Activated CD4-positive, CD25-positive, alpha-beta regulatory T cell treated with anti-CD3 and anti-CD28 coated beads, Interleukin-2, amount 50 U/mL, for 24 hours (primary cell): ENCODE results near the gene PLOD2.
"Not testable (repeated sequence)": the region's sequence is repeated elsewhere in the genome, so short reads cannot be mapped to it uniquely, and the experiment has no call there.

ENCODE experiments used
- ATAC-seq, 2 donors: fragments of 150-1000 bp; cut with Tn5 transposase; one replicate each; pipeline ENCODE4 v1.10.0; 2021; ENCODE audit warnings: mild to moderate bottlenecking in 1 of 2, moderate library complexity in 1 of 2

Gene PLOD2

DNA sequence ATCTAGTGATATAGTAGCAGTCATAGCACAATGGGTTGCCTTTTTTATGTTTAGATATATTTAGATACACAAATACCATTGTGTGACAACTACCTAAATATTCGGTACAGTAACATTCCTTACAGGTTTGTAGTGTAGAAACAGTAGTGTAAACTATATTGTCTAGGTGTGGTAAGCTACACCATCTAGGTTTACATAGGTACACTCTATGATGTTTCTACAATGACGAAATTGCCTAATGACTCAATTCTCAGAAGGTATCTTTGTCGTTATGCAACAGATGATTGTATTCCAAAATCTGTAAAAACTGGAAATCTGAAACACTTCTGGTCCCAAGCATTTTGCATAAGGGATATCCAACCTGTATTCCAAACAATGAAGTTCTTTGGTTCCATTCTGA, 24.3 kb downstream of the PLOD2 start:
- ATAC-seq, result no peak

DNA sequence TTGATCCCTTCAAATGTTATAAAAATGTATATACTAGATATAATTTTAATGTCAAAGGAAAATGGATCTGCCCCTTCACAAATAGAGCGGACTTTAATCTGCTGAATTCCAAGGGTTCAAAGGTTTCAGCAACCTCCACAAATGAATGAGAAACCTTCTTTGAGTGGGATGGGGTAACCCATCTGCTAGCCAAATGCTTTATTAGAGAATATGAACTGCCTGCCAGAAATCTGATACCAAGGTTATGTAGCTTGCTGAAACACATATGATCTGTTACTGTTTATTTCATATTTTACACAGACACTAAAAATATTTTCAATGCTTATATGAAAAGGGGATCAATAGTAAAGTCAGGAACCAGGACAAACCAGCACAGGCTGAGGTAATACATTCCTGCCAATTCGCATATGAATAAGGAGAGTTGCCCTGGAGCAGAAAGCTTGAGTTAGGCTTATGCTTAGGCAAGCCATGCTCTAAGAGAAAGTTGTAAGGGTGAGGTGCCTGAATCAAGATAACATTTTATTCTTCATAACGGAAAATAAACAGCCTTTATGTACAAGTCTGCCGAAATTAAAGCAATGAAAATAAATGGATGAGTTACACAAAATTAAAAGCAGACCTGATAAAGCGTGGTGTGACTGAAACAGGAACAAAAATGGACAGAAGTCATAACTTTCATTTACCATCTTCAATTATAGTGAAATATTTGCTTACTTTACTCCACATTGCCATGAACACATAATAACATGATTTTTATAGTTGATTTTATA, 26.5 kb downstream of the PLOD2 start:
- ATAC-seq, result no peak

DNA sequence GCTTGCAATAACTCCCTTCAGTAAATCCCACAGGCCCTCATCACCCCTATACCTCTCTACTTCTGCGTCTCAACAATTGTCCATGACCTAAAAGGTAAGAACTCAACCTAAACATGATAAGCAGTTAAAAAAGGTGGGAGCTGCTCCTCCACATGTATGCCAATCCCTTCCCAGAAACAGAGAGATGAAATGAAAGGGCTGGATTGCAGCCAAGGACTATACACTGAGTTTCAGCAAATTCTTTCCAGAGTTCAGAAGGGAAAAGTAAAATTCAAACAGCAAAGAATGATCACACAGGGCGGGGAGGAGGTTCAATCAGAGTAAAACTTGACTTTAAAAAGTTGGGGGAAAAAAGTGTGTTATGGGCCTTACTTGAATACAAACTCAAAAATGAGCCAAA, 27.5 kb downstream of the PLOD2 start:
- ATAC-seq, result no peak

DNA sequence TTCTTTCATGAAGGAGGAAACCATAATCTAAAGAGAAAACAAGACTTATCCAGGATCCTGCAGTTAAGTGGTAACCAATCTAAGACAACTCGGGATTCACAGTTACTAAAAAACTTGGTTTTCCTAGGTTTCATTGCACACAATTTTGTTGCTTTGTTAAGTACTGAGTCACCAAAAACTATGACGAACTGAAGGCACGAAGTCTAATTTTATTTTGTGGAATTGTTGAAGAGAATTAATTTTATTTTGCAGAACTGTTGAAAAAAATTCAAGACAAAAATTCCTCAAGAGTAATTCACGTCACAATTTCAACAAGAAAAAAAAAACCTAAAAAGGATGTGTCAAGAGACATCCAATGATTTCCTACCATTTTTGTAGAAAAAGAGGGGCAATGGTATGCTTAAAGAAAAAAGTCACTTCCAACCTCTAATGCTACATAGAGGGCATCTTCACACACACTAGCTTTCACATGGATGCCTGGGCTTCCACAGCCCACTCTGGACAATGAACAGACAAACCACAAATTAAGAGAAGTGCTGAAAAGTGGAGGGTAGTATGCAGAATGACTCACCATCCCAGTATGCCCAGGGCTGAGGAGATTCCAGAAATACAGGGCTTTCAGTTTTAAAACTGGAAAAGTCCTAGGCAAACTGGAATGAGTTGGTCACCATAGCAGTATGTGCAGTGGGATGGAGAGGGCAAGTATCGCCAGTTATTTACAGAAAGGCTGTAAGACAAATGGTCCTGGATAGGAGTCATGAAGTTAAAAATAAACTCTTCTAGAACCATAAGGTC, 29.2 kb downstream of the PLOD2 start:
- ATAC-seq, result no peak

DNA sequence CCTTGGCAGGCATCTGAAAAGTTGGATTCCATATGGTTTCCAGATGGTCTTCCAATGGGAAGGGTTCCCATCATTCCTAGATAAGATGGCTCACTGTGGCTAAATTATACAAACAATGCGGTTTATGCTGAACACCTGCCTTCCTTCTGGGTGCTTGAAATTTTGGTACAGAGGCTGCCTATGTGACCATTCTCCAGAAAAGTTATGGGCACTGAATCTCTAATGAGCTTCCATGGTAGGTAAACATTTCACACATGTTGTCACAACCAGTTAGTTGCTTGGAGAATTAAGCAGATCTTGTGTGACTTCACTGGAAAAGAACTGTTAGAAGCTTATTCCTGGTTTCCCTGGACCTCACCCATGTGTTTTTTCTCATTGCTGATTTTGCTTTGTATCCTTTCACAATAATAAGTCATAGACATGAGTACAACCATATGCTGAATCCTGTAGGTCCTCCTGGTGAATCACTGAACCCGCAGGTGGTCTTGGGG, 30.1 kb downstream of the PLOD2 start:
- ATAC-seq, result no peak

DNA sequence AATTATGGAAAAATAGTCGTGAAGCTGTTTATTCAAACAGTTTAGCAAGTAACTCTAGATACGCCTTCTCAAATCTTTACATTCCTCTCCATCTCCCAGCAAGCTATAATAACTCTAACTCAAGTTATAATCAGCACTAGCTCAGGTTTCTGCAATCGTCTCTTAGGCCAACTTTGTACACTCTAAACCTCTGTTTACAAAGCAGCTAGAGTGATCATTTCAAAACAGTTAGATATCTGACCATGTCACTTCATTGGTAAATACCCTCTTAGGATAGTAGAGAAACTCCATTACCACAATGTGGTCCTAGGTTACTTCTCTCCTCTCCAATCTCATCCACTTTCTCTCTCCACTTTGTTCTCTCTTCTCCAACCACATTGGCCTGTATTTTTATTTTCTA, 31.2 kb downstream of the PLOD2 start:
- no peak for ATAC-seq

DNA sequence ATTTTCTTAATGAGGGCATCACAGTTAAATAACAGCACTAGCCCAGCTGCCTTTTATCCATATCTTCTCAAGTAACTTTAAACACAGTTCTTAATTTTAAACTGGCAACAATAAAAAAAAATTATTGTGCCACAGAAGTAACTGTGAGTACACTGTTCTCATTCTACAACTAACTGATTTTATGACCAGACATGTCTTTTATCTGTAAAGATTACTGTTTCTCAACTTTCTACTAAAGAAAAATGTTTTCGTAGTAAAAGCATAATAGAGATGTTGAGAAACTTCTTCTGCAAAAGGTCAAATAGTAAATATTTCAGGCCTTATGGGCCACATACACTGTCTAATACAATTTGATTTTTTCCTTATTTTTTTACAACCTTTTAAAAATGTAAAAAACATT, 32.0 kb downstream of the PLOD2 start:
- ATAC-seq, result no peak

DNA sequence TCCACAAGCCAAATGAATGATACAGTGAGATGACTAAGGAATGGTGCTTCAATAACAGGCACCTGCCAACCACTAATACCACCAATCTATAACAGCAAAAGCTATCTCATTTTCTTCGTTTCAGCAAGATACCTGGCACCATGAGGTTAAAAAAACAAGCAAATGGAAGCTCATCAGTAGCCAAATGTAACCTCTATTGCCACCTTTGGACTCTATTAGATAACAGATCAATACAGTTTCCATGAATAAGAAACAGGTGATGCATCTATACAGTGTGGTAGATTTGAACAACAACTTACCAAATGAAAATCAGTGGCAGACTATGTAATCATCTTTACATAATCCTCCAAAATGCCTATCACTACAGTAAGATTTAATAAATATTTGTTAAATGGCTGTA, 32.8 kb downstream of the PLOD2 start:
- ATAC-seq, result no peak

DNA sequence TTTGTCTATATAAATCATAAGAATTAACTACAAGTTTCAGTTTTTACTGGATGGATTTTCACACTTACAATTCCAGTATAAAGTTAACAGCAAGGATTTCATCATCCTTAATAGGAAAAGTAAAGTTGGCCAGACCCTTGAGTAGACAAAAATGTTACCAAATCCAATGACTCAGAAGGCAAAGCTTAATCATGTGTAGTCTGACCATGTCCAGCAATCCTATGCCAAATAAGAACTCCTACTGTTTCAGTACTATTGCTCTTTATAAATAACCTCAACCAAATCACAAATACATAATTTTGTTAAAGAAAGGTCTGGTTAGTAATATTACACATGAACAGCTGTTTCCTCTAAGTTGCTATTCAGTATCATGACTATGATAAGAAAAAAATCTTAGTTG, 35.0 kb downstream of the PLOD2 start:
- no peak for ATAC-seq

DNA sequence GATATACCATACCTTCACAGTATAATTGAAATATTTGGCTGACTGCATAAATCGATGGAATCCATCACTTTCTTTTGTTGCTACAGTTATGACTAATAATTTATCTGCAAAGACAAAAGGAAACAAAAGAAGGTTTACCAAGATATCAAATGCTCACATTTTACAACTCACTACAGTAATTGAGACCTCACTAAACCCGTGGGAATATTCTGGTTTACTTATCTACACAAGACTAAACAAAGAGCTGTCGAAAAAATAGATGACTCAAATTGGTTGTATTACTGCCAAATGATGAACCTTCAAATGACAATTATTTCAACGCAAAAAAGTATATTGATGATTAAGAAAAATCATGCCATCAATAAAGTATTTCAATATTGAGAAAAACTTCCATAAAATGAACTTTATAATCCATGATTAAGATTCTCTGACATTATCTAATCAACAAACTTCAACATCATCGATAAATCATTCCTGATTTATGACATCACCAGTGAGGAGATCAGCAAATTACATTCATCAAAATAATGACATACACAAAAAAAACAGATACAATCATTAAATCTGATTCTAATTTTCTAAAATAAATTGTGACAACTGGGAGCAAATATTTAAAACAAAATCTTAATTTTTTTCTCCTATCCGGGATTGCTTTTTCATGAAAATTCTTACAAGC, 36.7 kb downstream of the PLOD2 start:
- no peak for ATAC-seq

DNA sequence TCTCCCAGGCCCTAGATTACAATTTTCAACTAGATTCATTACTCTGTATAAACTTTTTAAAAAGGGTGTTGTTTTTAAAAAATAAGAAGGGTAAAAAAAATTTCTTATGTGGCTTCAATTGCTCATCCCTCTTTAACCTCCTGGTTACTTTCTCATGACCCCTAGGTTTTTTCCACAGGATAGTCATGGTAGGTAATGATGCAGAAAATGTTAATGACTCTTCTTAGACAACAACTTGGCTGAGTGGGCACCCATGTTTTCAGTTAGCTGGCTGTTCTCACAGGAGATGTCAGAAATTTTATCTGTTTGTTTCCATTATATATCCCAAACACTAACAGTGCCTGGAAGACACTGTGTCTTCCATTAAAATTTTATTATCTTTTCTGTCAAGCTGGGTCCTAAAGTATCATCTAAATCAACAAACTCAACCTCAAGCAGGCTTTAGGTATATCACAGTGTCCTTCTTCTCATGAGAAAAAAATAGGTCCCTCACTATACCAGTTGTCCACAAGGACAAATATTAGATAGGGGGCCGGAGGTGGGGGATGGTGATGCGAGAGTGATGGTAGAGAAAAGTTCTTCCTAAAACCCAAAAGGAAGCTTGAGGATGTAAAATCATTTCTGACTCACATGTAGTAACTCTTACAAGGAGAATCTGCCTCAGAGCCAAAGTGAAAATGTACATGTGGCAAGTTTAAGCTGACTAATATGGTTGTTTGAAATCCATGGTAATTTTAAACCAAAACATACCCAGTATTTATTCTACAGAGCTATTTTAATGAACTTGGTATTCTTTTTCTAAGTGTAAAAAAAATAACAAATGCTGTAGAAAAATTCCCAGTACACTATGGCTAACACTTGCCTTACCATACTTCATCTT, 43.3 kb downstream of the PLOD2 start:
- no peak for ATAC-seq

DNA sequence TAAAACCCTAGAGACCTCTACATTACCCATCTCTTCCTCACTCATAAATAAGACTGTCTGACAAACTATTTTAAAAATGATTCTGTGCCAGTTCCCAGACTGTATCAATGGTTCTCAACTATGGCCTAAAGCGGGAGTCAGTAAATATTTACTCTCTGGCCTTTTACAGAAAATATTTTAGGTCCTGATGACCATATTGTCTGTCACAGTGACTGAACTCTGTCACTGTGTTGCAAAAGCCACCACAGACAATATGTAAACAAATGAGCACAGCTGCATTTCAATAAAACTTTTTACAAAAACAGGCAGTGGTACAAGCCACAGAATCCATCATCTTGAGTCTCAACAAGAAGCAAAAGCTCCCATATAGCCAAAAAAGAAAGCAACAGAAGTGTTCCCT, 45.4 kb downstream of the PLOD2 start:
- no peak for ATAC-seq

DNA sequence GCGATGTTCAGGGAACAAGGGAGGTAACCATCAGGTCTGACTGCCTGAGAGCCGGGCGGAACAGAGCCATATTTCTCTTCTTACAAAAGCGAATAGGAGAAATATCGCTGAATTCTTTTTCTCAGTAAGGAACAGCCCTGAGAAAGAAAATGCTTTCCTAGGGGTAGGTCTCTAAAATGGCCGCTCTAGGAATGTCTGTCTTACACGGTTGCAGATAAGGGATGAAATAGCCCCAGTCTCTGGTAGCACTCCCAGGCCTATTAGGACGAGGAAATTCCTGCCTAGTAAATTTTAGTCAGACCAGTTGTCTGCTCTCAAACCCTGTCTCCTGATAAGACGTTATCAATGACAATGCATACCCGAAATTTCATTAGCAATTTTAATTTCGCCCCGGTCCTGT, 47.2 kb downstream of the PLOD2 start:
- ATAC-seq, result not testable (repeated sequence)

DNA sequence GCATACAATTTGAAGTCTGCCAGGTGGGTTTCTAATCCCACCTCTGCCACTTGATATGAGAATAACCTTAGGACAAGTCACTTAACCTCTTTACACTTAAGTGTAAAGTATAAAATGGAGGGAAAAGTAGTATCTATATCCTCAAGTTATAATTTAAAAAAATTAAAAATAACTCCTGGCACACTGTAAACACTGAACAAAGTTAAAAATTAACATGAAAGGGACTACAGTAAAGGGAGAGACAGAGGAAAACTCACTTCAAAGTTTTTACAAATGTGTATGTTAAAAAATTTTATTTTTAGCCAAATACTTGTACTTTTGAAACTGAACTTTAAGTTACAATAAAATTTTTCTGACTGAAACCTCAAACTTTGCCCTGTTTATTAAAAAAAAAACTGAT, 49.6 kb downstream of the PLOD2 start:
- no peak for ATAC-seq

DNA sequence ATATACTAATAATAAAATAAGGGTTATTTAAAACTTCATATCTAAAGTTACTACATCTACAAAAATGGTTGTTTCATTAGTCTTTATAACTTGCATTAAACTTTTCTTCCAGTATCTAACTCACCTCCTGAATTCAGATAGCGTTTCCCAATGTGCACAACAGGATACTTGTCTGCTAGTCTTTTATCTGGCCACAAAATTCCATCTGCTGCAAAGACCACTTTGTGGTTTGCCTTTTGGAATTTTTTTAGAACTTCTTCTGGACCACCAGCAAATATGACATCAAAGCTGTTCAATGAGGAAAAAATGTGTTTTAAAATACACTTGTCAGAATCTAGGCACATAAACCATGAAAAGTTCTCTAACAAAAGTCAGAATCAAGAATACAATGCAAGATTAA, 50.8 kb downstream of the PLOD2 start:
- no peak for ATAC-seq

DNA sequence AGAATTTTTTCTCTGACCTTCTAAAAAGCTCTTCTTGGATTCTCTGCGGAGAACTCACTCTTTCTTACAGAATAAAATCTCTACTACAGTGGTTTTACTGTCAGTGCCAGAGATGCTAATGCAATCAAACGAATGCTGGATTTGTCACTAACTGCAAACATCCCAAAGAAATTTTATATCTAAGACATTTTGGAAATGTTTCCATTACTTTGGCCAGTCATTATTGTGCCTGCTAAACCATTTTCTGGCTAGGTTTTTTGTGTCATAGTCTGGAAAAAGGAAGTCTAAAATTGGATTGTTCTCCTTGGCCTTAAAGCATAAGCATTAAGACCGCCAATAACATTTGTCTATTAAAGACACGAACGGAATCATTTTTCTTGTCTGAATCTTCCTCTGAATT, 54.0 kb downstream of the PLOD2 start:
- ATAC-seq, result no peak

DNA sequence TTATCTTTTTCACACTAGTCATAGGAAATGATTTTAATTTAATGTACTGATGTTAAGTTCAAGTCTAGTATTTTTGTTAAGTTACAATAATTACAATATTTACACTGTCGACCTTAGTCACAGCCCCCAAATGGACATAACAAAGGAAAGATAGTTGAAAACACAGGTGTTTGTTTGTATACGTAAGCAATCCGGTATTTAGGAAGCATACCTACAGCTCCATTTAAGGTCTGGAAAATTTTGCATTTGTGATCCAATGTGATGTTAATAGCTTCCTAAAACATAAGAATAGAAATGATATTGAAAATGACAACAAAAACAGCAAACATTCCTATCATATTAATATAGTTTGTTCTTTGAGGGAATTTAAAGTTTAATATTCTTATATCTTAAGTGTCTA, 56.9 kb downstream of the PLOD2 start:
- no peak for ATAC-seq

DNA sequence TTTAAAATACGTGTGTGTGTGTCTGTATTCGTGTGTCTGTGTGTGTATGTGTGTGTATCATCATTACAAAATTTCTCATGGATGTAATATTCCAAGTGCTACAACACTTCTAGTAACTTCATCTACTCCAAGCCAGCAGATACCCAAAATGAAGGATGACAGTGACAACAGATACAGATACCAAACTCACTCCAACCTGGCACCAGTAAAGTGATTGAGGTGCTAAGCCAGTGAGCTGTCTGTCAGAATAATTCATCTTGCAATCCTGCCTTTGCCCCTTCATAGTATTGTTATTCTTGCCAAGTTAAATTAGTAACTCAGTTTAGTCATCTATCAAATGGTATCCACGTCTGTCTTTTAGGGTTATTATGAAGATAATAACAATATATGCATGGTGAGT, 58.1 kb downstream of the PLOD2 start:
- ATAC-seq, result no peak

DNA sequence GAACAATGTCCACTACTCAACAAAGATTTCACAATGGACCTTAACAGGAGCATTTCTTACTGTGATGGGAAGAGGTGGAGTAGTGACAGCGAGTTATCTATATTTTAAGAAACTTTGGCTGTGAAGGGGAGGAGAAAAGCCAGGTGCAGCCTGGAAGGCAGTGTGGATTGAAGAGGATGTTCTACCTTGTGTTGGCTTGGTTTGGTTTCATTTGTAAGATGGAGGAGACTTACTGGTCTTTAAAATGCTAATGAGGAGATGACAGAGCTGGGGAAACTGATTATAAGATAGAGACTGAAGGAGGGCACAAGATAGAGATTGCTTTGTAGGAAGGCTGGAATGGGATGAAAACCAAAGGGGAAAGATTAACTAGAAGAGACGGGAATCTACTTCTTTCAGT, 59.4 kb downstream of the PLOD2 start:
- ATAC-seq, result no peak

DNA sequence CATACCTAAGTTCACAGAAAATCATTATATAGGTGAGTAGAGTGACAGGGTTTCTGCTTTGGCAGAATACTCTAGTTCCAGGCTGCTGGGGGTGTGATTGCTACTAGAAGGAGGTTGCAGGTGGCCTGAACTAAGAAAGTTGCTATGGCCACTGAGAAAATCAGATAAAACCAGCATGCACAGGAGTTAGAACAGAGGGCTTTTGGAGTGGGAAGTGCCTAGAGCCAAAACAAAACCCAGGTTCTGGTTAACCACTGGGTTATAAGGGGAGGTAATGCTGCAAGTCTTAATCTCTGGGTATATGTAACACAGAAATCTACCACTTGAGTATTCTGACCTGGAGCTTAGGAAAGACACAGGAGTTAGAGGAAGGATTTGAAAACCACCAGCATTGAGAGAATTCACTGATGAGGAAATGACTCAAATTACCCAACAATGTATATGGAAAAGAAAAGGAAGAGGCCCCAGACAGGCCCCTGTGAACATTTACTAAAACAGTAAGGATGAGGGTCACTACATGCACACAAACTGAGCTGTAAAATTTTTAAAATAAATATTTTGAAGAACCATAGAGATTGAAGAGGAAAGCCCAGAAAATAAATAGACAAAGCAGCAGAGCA, 60.0 kb downstream of the PLOD2 start:
- no peak for ATAC-seq

DNA sequence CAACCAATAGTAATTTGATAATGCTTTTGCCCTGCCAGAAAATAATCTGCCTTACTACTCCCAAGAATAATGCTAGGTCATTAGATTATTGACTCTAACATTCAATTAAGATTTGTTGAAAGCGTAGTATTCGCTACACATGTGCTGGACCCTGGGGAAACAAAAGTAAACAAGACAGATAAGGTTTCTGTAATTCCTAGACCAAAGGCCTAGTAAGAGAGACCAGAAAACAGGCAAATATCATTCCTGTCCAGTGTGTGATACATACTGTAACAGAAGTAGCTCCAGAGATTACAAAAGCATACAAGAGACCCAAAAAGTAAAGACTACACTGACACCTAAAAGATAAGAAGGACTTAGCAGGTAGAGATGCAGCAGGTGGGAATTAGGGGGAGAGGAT, 60.8 kb downstream of the PLOD2 start:
- no peak for ATAC-seq

DNA sequence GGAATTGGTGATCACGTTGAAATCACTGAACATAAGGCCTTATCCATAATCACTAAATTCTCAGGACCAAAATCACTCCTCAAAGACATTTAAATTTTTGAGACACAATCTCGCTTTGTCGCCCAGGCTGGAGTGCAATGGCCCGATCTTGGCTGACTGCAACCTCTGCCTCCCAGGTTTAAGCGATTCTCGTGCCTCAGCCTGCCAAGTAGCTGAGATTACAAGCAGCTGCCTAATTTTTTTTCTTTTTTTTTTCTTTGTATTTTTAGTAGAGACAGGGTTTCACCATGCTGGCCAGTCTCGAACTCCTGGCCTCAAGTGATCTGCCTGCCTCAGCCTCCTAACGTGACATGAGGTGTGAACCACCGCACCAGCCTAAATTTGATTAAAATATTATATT, 61.7 kb downstream of the PLOD2 start:
- ATAC-seq, result no peak
